ENCODE data around the gene GRIK4. TPM values are rescaled to one million over a fixed set of nuclear protein-coding genes. Genes with fewer than 3 reads are reported as not detected.

GRIK4 gene
- total RNA-seq, 1 experiment from 2014 or later: not detected

DNA sequence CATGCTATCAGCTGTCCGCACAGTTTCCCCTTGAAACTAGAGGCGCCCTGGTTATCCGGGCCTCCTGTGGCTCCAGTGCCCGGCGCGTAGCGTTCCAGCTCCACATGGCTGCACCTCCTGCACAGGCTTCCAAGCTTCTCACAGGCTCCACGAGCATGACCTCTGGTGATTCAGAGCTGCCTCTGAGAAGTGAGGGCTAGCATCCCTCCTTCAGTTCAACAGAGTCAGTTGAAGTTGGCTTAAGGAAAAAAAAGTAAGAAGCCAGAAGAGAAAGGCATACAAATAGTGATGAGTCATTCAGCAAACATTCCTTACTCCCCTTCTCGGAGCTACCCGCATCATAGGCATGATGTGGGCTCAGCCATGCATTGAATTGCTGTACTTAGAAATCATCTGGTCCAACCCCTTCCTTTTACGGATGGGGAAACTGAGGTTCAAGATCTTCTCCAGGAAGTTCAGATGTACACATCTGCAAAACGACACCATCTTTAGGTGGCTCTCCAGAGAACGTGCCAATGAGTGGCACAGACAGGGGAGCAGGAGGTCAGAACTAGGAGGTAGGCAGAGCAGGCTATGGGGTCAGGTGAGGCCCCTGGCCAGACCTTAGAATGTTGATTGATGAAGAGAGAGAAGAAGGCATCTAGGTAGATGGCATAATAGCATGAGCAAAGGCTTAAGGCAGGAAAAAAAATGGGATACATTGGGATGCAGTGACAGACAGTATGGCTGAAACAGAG lies 296.0 kb downstream of the GRIK4 start:
- POLR2A ChIA-PET (ENCODE audit: unreplicated experiment): no interaction called here
- peaks cover 12% of the 10 kb centered on the region for H3K4me1 ChIP-seq (replicated peaks; ENCODE audit: insufficient read depth)
- H3K27me3 ChIP-seq (ENCODE audit: insufficient read depth, low read depth): no peaks in the 10 kb centered on the region; the same call in 1 of the 2 replicates
- no peaks in the 10 kb centered on the region for H4K20me1 ChIP-seq (ENCODE audit: insufficient read depth)
- H3K4me2 ChIP-seq: peak overlapping the region; percentile 18
- peaks cover 12% of the 10 kb centered on the region; the same call in 1 of the 2 replicates for H3F3A ChIP-seq (ENCODE audit: insufficient read depth, low read depth)
- DNase-seq: peak; percentile 18 to 95
- intact Hi-C loops (cut with micrococcal nuclease; ENCODE audit: unreplicated experiment): no loop called here
- CTCF ChIA-PET: no interaction called here
- H3K9me2 ChIP-seq (ENCODE audit: insufficient read depth): no peaks in the 10 kb centered on the region
- no peaks in the 10 kb centered on the region for H3K9me3 ChIP-seq (ENCODE audit: insufficient read depth, low read depth)
- H2AFZ ChIP-seq: no peak overlapping the region
- TF ChIP-seq EZH2 (IDR thresholded peaks at IDR 0.05; ENCODE audit: low read depth) (no peak), CTCF (conservative IDR thresholded peaks at IDR 0.05) (no peak)
- H3K27ac ChIP-seq: no peak overlapping the region
- no peaks in the 10 kb centered on the region for H3K36me3 ChIP-seq (ENCODE audit: low read depth)
- BruUV-seq (replicated peaks): no TSS peak
- H3K4me3 ChIP-seq: no peak overlapping the region
- no peaks in the 10 kb centered on the region for H3K79me2 ChIP-seq (ENCODE audit: low read depth)

- CTCF ChIA-PET: no interaction called here
Measured at GRCh38 chr11:120808616-120809050, 297.1 kb downstream of the GRIK4 start.

DNA sequence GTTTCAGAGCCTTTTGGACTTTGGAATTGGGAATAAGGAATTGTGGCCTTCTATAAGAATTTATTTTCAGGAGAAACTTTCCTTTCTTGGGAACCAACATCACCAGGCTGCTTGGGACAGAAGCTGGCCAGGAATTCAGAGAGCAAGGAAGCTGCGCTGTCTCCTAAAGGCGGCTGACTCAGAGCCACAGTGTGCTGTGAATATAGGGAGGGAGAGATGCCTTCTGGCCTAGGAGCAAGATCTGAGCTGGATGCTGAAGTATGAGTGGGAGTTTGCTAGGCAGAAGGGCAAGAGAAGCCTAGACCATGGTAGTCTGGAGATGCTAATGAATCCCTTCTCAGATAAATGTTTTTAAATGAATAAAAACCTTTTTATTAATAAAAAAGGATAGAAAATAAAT lies 298.7 kb downstream of the GRIK4 start:
- Histone ChIP-seq H3K79me2 (ENCODE audit: low read depth) (no peaks in the 10 kb centered on the region), H4K20me1 (ENCODE audit: insufficient read depth) (no peaks in the 10 kb centered on the region), H3K27me3 (ENCODE audit: insufficient read depth, low read depth) (no peaks in the 10 kb centered on the region), H3K27ac (no peak overlapping the region), H3K36me3 (ENCODE audit: low read depth) (no peaks in the 10 kb centered on the region), H3F3A (ENCODE audit: insufficient read depth, low read depth) (peaks cover 12% of the 10 kb centered on the region; the same call in 1 of the 2 replicates), H3K9me3 (ENCODE audit: insufficient read depth, low read depth) (no peaks in the 10 kb centered on the region), H2AFZ (no peak overlapping the region), H3K4me2 (no peak overlapping the region), H3K4me3 (no peak overlapping the region), H3K9me2 (ENCODE audit: insufficient read depth) (no peaks in the 10 kb centered on the region), H3K4me1 (replicated peaks; ENCODE audit: insufficient read depth) (peaks cover 12% of the 10 kb centered on the region)
- DNase-seq: no peak
- ChIA-PET CTCF (no interaction called here), POLR2A (ENCODE audit: unreplicated experiment) (no interaction called here)
- TF ChIP-seq CTCF (conservative IDR thresholded peaks at IDR 0.05): no peak
- no peak for TF ChIP-seq EZH2 (IDR thresholded peaks at IDR 0.05; ENCODE audit: low read depth)
- intact Hi-C loops (cut with micrococcal nuclease; ENCODE audit: unreplicated experiment): no loop called here
- BruUV-seq (replicated peaks): no TSS peak

More at GRCh38 chr11:120808616-120809050, 297.1 kb downstream of the GRIK4 start:
- H3K27ac ChIP-seq: no peak overlapping the region
- H2AFZ ChIP-seq: no peak overlapping the region
- no peaks in the 10 kb centered on the region for H3K36me3 ChIP-seq (ENCODE audit: low read depth)
- H3K4me2 ChIP-seq: no peak overlapping the region
- no peaks in the 10 kb centered on the region for H4K20me1 ChIP-seq (ENCODE audit: insufficient read depth)
- peaks cover 12% of the 10 kb centered on the region; the same call in 1 of the 2 replicates for H3F3A ChIP-seq (ENCODE audit: insufficient read depth, low read depth)
- TF ChIP-seq CTCF (conservative IDR thresholded peaks at IDR 0.05) (no peak), EZH2 (IDR thresholded peaks at IDR 0.05; ENCODE audit: low read depth) (no peak)
- H3K79me2 ChIP-seq (ENCODE audit: low read depth): no peaks in the 10 kb centered on the region
- no peaks in the 10 kb centered on the region for H3K9me3 ChIP-seq (ENCODE audit: insufficient read depth, low read depth)
- H3K9me2 ChIP-seq (ENCODE audit: insufficient read depth): no peaks in the 10 kb centered on the region
- H3K4me3 ChIP-seq: no peak overlapping the region
- no peaks in the 10 kb centered on the region for H3K27me3 ChIP-seq (ENCODE audit: insufficient read depth, low read depth)
- DNase-seq: no peak
- peaks cover 12% of the 10 kb centered on the region for H3K4me1 ChIP-seq (replicated peaks; ENCODE audit: insufficient read depth)
- POLR2A ChIA-PET (ENCODE audit: unreplicated experiment): no interaction called here
- intact Hi-C loops (cut with micrococcal nuclease; ENCODE audit: unreplicated experiment): no loop called here
- no TSS peak for BruUV-seq (replicated peaks)
